GM18502 (cell line): ENCODE measurements around the gene LIMD2.

Source experiments
- ATAC-seq: cut with Tn5 transposase; IDR thresholded peaks from one replicate; pipeline ENCODE4 v1.9.1; 2021; ENCODE audit warnings: mild to moderate bottlenecking; ENCODE audit not compliant: unreplicated experiment, poor library complexity

Gene LIMD2

GRCh38 chr17:63701868-63702720, 2.2 kb upstream of the LIMD2 start:
- ATAC-seq: no peak

GRCh38 chr17:63701456-63701820, 1.5 kb upstream of the LIMD2 start:
- ATAC-seq: no peak

- peak; percentile 19 for ATAC-seq
Observed at GRCh38 chr17:63700528-63701455, 867 bp upstream of the LIMD2 start.

GRCh38 chr17:63698886-63699637, 863 bp downstream of the LIMD2 start:
- peak; percentile 34 for ATAC-seq

GRCh38 chr17:63698381-63698885, 1.5 kb downstream of the LIMD2 start:
- no peak for ATAC-seq

GRCh38 chr17:63697341-63698286, 2.3 kb downstream of the LIMD2 start:
- ATAC-seq: no peak

- ATAC-seq: no peak
Observed at GRCh38 chr17:63696381-63696961, 3.5 kb downstream of the LIMD2 start.

GRCh38 chr17:63695889-63696288, 4.0 kb downstream of the LIMD2 start:
- no peak for ATAC-seq

- no peak for ATAC-seq
Observed at GRCh38 chr17:63694950-63695773, 4.8 kb downstream of the LIMD2 start.

GRCh38 chr17:63694229-63694949, 5.5 kb downstream of the LIMD2 start:
- no peak for ATAC-seq

GRCh38 chr17:63693411-63694113, 6.4 kb downstream of the LIMD2 start:
- no peak for ATAC-seq

GRCh38 chr17:63692195-63692816, 7.6 kb downstream of the LIMD2 start:
- ATAC-seq: no peak

GRCh38 chr17:63689479-63689878, 10.4 kb downstream of the LIMD2 start:
- no peak for ATAC-seq

- ATAC-seq: no peak
Observed at GRCh38 chr17:63688396-63689020, 11.4 kb downstream of the LIMD2 start.

GRCh38 chr17:63686138-63686685, 13.7 kb downstream of the LIMD2 start:
- ATAC-seq: no peak

- ATAC-seq: no peak
Observed at GRCh38 chr17:63685578-63685977, 14.3 kb downstream of the LIMD2 start.
